PFSK-1 (cell line): ENCODE data around the gene BNC2.

Source experiments
- FOXP2 ChIP-seq: optimal IDR thresholded peaks from 2 replicates; pipeline ENCODE3; 2011; ENCODE audit warnings: borderline replicate concordance, control low read depth, inconsistent platforms; ENCODE audit not compliant: insufficient read depth; ENCODE audit errors: extremely low read length, extremely low read depth
- POLR2AphosphoS5 ChIP-seq: IDR thresholded peaks from 2 replicates; pipeline ENCODE4 v1.6.1; 2012; ENCODE audit warnings: low read depth, mild to moderate bottlenecking, control low read depth, low read length, moderate library complexity
- SIN3A ChIP-seq: IDR thresholded peaks from 2 replicates; pipeline ENCODE4 v1.6.1; 2012; ENCODE audit warnings: mild to moderate bottlenecking, low read length, moderate library complexity, borderline replicate concordance; ENCODE audit not compliant: insufficient read depth
- TAF1 ChIP-seq: IDR thresholded peaks from 2 replicates; pipeline ENCODE4 v1.6.1; 2012; ENCODE audit warnings: low read length, control low read depth, borderline replicate concordance; ENCODE audit not compliant: insufficient read depth
- TF ChIP-seq, protein P1 (sequence below), 2 experiments: IDR thresholded peaks; 2 replicates each; pipeline versions ENCODE4 v1.6.1 to v1.8.0; 2011 to 2012; ENCODE audit warnings: low read depth in 2 of 2, low read length in 2 of 2, control low read depth in 1 of 2, inconsistent platforms in 1 of 2, mild to moderate bottlenecking in 1 of 2, moderate library complexity in 1 of 2; ENCODE audit not compliant: insufficient read depth in 1 of 2

BNC2 gene

DNA sequence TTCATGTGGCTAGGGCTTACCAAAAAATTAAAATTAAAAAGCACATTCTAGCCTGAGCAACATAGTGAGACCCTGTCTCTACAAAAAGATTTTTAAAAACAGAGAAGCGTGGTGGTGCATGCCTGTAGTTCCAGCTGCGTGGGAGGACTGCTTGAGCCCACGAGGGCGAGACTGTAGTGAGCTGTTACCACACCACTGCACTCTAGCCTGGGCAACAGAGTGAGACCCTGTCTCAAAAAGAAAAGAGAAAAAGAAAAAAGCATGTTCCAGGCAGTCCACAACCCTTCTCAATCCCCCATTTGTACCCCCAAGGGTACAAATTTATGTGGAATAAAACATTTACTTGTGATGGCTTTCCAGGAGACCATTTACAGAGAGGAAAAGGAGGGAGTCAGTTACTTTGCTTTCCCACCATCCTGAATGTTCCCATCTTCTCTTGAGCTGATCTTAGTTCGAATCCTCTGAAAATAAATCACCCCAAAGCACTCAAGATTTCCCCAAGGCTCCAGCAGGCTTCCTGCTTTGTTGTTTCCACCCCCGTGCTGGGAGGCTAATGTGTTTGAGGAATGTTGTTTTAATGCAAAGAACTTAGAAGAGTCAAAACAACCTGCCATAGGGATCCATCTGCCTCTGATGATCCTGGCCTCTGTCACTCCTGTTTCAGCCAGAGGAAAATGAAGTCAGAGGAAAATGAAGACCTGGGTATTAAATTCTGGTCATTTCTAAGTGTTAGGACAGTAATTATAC lies 384.7 kb downstream of the BNC2 start:
- TF ChIP-seq TAF1 (no peak), POLR2AphosphoS5 (no peak), SIN3A (no peak), FOXP2 (no peak)
- TF ChIP-seq, protein P1, sequence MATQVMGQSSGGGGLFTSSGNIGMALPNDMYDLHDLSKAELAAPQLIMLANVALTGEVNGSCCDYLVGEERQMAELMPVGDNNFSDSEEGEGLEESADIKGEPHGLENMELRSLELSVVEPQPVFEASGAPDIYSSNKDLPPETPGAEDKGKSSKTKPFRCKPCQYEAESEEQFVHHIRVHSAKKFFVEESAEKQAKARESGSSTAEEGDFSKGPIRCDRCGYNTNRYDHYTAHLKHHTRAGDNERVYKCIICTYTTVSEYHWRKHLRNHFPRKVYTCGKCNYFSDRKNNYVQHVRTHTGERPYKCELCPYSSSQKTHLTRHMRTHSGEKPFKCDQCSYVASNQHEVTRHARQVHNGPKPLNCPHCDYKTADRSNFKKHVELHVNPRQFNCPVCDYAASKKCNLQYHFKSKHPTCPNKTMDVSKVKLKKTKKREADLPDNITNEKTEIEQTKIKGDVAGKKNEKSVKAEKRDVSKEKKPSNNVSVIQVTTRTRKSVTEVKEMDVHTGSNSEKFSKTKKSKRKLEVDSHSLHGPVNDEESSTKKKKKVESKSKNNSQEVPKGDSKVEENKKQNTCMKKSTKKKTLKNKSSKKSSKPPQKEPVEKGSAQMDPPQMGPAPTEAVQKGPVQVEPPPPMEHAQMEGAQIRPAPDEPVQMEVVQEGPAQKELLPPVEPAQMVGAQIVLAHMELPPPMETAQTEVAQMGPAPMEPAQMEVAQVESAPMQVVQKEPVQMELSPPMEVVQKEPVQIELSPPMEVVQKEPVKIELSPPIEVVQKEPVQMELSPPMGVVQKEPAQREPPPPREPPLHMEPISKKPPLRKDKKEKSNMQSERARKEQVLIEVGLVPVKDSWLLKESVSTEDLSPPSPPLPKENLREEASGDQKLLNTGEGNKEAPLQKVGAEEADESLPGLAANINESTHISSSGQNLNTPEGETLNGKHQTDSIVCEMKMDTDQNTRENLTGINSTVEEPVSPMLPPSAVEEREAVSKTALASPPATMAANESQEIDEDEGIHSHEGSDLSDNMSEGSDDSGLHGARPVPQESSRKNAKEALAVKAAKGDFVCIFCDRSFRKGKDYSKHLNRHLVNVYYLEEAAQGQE (IDR thresholded peaks at IDR 0.05; ENCODE audit: insufficient read depth in 1 of 2, low read depth in 2 of 2, low read length in 2 of 2) = no peak

DNA sequence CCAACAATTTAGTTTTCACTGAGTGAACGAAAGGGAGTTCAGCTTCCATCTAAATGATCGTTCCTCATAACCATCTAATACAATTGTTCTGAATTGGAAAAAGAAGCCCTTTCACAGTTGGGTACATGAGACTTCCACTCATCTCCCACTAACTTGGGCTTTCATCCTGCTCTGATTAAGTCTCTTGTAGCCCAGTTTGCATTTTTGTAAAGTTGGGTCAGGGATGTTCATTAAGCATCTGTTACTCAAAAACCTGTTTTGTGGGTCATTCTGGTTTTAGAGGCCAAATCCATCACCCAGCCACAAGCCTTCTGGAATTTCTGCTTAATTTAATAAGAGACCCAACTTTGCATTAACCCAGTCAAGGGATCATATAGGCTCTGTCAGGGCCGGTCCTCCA lies 385.3 kb downstream of the BNC2 start:
- no peak for TF ChIP-seq SIN3A
- TF ChIP-seq, protein P1 (IDR thresholded peaks at IDR 0.05; ENCODE audit: insufficient read depth in 1 of 2, low read depth in 2 of 2, low read length in 2 of 2) = no peak
- no peak for TF ChIP-seq FOXP2
- TF ChIP-seq TAF1 = no peak
- TF ChIP-seq POLR2AphosphoS5 = no peak

DNA sequence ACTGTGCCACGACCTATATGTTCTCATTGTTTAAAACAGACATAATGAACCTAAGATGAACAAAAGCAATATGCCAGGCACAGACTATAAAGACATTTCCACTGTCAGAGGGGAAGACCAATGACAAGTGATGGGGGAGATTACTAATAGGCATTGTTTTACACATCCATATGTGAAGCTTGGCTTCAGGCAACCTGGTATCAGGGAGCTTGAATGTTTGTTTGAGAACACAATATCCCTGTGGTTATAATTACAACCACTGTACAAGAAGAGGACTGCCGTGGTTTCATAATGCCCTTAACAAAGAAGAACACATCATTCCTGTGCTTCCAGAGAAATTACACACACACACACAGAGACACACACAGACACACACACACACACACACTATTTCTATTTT lies 385.7 kb downstream of the BNC2 start:
- TF ChIP-seq FOXP2 (no peak), POLR2AphosphoS5 (no peak), SIN3A (no peak), TAF1 (no peak)
- TF ChIP-seq, protein P1 (IDR thresholded peaks at IDR 0.05; ENCODE audit: insufficient read depth in 1 of 2, low read depth in 2 of 2, low read length in 2 of 2) = no peak

DNA sequence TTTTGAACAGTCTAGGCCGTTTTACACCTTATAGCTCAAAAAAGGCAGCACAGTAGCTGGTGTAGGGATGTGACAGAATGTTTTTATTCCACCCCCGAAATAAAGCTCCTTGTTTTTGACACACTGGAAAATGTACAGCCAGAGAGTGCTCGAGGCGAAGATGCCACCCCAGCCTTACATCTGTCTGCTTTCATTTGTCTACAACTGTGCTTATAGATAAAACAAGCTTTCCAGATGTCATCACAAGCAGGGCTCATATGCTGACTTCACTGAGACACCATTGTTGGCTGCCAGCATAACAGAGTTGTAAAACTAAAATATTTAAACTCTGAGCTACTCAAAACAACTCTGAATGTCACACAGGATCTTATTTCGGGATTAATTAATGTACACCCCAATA lies 386.3 kb downstream of the BNC2 start:
- TF ChIP-seq, protein P1 (IDR thresholded peaks at IDR 0.05; ENCODE audit: insufficient read depth in 1 of 2, low read depth in 2 of 2, low read length in 2 of 2) = no peak
- TF ChIP-seq TAF1 (no peak), POLR2AphosphoS5 (no peak), SIN3A (no peak), FOXP2 (no peak)

DNA sequence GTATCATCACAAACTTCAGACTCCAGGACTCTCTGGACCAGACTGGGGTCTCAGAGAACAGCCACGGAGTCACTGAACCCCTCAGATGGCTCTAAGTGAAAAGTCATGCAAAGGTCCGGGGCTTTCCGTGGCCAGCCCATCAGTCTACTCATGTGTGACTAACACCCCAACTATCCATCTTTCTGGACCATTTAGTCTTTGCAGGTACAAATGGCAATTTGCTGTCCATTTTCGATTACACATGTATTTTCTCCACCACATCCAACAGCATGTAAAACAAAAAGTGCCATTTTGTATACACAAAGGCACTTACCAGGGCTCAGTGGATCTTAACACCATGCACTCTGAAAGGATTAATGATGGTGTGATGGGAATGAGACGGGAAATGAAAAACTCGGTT lies 387.7 kb downstream of the BNC2 start:
- TF ChIP-seq TAF1 = no peak
- TF ChIP-seq FOXP2 = no peak
- no peak for TF ChIP-seq POLR2AphosphoS5
- TF ChIP-seq SIN3A = no peak
- TF ChIP-seq, protein P1 (IDR thresholded peaks at IDR 0.05; ENCODE audit: insufficient read depth in 1 of 2, low read depth in 2 of 2, low read length in 2 of 2) = no peak
